Right lobe of liver (tissue), 6 donors: ENCODE data around the gene PGLYRP1. TPM values are rescaled to one million over a fixed set of nuclear protein-coding genes. Genes with fewer than 3 reads are reported as not detected.
A peak's percentile ranks its signal among the peaks of the same experiment; 100 is the strongest.

Experiments
- ATAC-seq, 4 donors: fragments of 200-7000 bp; cut with Tn5 transposase; one replicate each; pipeline ENCODE4 v1.9.1; 2020; ENCODE audit warnings: mild to moderate bottlenecking in 4 of 4, moderate library complexity in 4 of 4
- DNase-seq, 3 donors: peaks; one replicate each; pipeline ENCODE4 v3.0.0-alpha.2; 2020
- H3K27ac ChIP-seq, 3 donors: fragments of 200-600 bp; one replicate each; pipeline ENCODE4 v1.8.0; 2022
- H3K27me3 ChIP-seq, 2 donors: fragments of 200-600 bp; one replicate each; pipeline ENCODE4 v1.8.0; 2022
- H3K36me3 ChIP-seq, 4 donors: fragments of 200-600 bp; sonication (generic) in 1 of 4; one replicate each; pipeline versions ENCODE4 v1.5.1 to v1.8.0; 2017 to 2022; ENCODE audit warnings: control low read depth in 1 of 4
- H3K4me1 ChIP-seq, 4 donors: fragments of 200-600 bp; sonication (generic) in 1 of 4; one replicate each; pipeline versions ENCODE4 v1.5.1 to v1.8.0; 2017 to 2022; ENCODE audit warnings: control low read depth in 1 of 4
- H3K4me3 ChIP-seq, 3 donors: fragments of 200-600 bp; one replicate each; pipeline ENCODE4 v1.8.0; 2022
- H3K9me3 ChIP-seq, 4 donors: fragments of 200-600 bp; sonication (generic) in 1 of 4; one replicate each; pipeline versions ENCODE4 v1.5.1 to v1.8.0; 2017 to 2022; ENCODE audit warnings: control low read depth in 1 of 4
- CTCF ChIP-seq, 4 donors: fragments of 200-600 bp in 3 of 4; fragments of 450-650 bp in 1 of 4; IDR thresholded peaks; one replicate each; pipeline versions ENCODE4 v1.5.1 to v1.8.0; 2016 to 2022; ENCODE audit warnings: antibody characterized with exemption in 4 of 4, mild to moderate bottlenecking in 2 of 4
- POLR2A ChIP-seq: fragments of 450-650 bp; IDR thresholded peaks from one replicate; pipeline ENCODE4 v1.6.1; 2017; ENCODE audit warnings: antibody characterized with exemption, mild to moderate bottlenecking
- WGBS: methylation state at CpG from one replicate; pipeline ENCODE4 v1.1.6; 2018; ENCODE audit warnings: low coverage, low lambda C conversion rate; ENCODE audit not compliant: insufficient coverage; ENCODE audit errors: missing lambda C conversion rate; 5-methylcytosine and 5-hydroxymethylcytosine counted together
- intact Hi-C, 2 donors: fragments of 100-400 bp; cut with DNase I; formaldehyde crosslinking; loops; one replicate each; pipeline versions ENCODE4 v1.11.2 to v1.14.1; 2022
- total RNA-seq, 6 experiments: library from RNA; depleted of rRNA in 2 of 6; stranded (reverse); fragments of >200 nt in 2 of 6; fragmentation: NEBNext Ultra II Directional in 3 of 6; extraction: Animal tissue kit (Norgen Biotek cat#: 25700) in 3 of 6; gene quantifications; one replicate each; pipeline versions ENCODE4 v1.1.0 to v1.2.4, GENCODE V29; 2016 to 2023
- donor health status: DM: no; HTN: yes; CAD: no.
- donor health status: DM: no; HTN: no; CAD: no.
- donor health status: DM: no; HTN: no; CAD: no.
- donor health status: DM: no; HTN: yes; CAD: no.
- donor health status: DM: no; HTN: yes; CAD: no.

The PGLYRP1 gene
- total RNA-seq, 6 experiments from 2014 or later: 0.86 to 1.1 TPM; not detected in 4

GRCh38 chr19:46040952-46041500 lies 18.2 kb upstream of the PGLYRP1 start, which contains the start of gene IGFL4:
Gene IGFL4 (minus strand): TSS chr19:46041002. CDS start chr19:46040962, 40 bp downstream.
- TF ChIP-seq CTCF (IDR thresholded peaks at IDR 0.05) (no peak), POLR2A (no peak)
- no peaks in the 10 kb centered on the region for H3K4me1 ChIP-seq
- no peak for ATAC-seq
- no peaks in the 10 kb centered on the region for H3K9me3 ChIP-seq
- H3K27me3 ChIP-seq: no peaks in the 10 kb centered on the region
- intact Hi-C loops: no loop called here
- DNase-seq: no peak
- no peak within 1 kb of the TSS for H3K27ac ChIP-seq
- H3K36me3 ChIP-seq: no peaks in the 10 kb centered on the region
- no peak within 1 kb of the TSS for H3K4me3 ChIP-seq
- WGBS: 51% methylated on average over 7 of the region's 7 CpGs

GRCh38 chr19:46040125-46040524 lies 17.3 kb upstream of the PGLYRP1 start:
- intact Hi-C loops: no loop called here
- Histone ChIP-seq H3K4me3 (no peak overlapping the region), H3K36me3 (no peaks in the 10 kb centered on the region), H3K27me3 (no peaks in the 10 kb centered on the region), H3K27ac (no peak overlapping the region), H3K9me3 (no peaks in the 10 kb centered on the region), H3K4me1 (no peaks in the 10 kb centered on the region)
- no peak for TF ChIP-seq CTCF (IDR thresholded peaks at IDR 0.05)
- no peak for TF ChIP-seq POLR2A
- 60% methylated on average over 1 of the region's 6 CpGs for WGBS
- ATAC-seq (no peak), DNase-seq (no peak)

GRCh38 chr19:46036744-46037128 lies 13.9 kb upstream of the PGLYRP1 start:
- no peak for DNase-seq
- no peaks in the 10 kb centered on the region for H3K9me3 ChIP-seq
- no peak overlapping the region for H3K27ac ChIP-seq
- intact Hi-C loops: no loop called here
- no peak for ATAC-seq
- no CpG with 5 or more reads among the region's 3 CpGs for WGBS
- TF ChIP-seq CTCF (IDR thresholded peaks at IDR 0.05): no peak
- TF ChIP-seq POLR2A: no peak
- H3K36me3 ChIP-seq: no peaks in the 10 kb centered on the region
- H3K4me1 ChIP-seq: no peaks in the 10 kb centered on the region
- H3K4me3 ChIP-seq: no peak overlapping the region
- no peaks in the 10 kb centered on the region for H3K27me3 ChIP-seq

- ATAC-seq (peak in 1 of 4 donors; percentile 12), DNase-seq (no peak)
- Histone ChIP-seq H3K4me1 (no peaks in the 10 kb centered on the region), H3K4me3 (no peak overlapping the region), H3K36me3 (no peaks in the 10 kb centered on the region), H3K27me3 (no peaks in the 10 kb centered on the region), H3K27ac (no peak overlapping the region), H3K9me3 (no peaks in the 10 kb centered on the region)
- no peak for TF ChIP-seq POLR2A
- no peak for TF ChIP-seq CTCF (IDR thresholded peaks at IDR 0.05)
- intact Hi-C loops: no loop called here
- WGBS: no CpG with 5 or more reads among the region's 13 CpGs
Observed at GRCh38 chr19:46035986-46036743, 13.3 kb upstream of the PGLYRP1 start.
